Endothelial cell of umbilical vein (primary cell): ENCODE results near the gene OR5K2. TPM values are rescaled to one million over a fixed set of nuclear protein-coding genes. Genes with fewer than 3 reads are reported as not detected.

Source experiments
- BruUV-seq: library from RNA; stranded (reverse); fragments of 400-500 nt; replicated peaks from 2 replicates; lab custom pipeline; 2021; lab: Mats Ljungman, UMichigan
- CTCF ChIA-PET: fragments of 300-600, 350-600 bp; sonication (Branson Sonifier 250); formaldehyde crosslinking; loops from one replicate; lab custom pipeline; 2021; ENCODE audit warnings: antibody characterized with exemption, inconsistent platforms; lab: Charles Lee
- POLR2A ChIA-PET: fragments of 300-600, 350-600 bp; sonication (Branson Sonifier 250); formaldehyde crosslinking; loops from one replicate; lab custom pipeline; 2021; ENCODE audit warnings: antibody characterized with exemption, inconsistent platforms; lab: Charles Lee
- DNase-seq: peaks from one replicate; pipeline ENCODE4 v3.0.0-alpha.2; 2011; ENCODE audit warnings: low read depth, low spot score
- FAIRE-seq: peaks from 2 replicates; lab custom pipeline; 2011; peaks lifted over from hg19 to GRCh38; lab: Jason Lieb, UNC
- H2AFZ ChIP-seq: 2 replicates; pipeline ENCODE4 v1.6.0; 2012; ENCODE audit warnings: low read depth, low read length, control low read depth, inconsistent platforms
- H3K27ac ChIP-seq: 2 replicates; pipeline ENCODE4 v1.5.1; 2011; ENCODE audit warnings: low read depth, mild to moderate bottlenecking, control low read depth, low read length, moderate library complexity; ENCODE audit not compliant: insufficient read depth
- H3K27me3 ChIP-seq, 2 experiments: 2 replicates each; pipeline versions ENCODE4 v1.6.0 to v1.6.1; 2011; ENCODE audit warnings: low read length in 2 of 2, mixed read lengths in 1 of 2; ENCODE audit not compliant: control insufficient read depth in 2 of 2, insufficient read depth in 2 of 2
- H3K36me3 ChIP-seq, 2 experiments: 2 replicates in 1 of 2; 3 replicates in 1 of 2; pipeline ENCODE4 v1.5.1; 2011; ENCODE audit warnings: low read length in 2 of 2, mild to moderate bottlenecking in 1 of 2, moderate library complexity in 1 of 2; ENCODE audit not compliant: control insufficient read depth in 2 of 2, insufficient read depth in 2 of 2; ENCODE audit errors: extremely low read depth in 1 of 2
- H3K4me1 ChIP-seq: 3 replicates; pipeline ENCODE4 v1.5.1; 2011; ENCODE audit warnings: mild to moderate bottlenecking, low read length; ENCODE audit not compliant: control insufficient read depth, insufficient read depth; ENCODE audit errors: extremely low read depth
- H3K4me2 ChIP-seq: 2 replicates; pipeline ENCODE4 v1.6.1; 2011; ENCODE audit warnings: low read length, control low read depth, mixed read lengths; ENCODE audit not compliant: insufficient read depth
- H3K4me3 ChIP-seq, 3 experiments: fragments of 200-600 bp in 1 of 3; sonication (generic), shearing (Covaris generic) in 1 of 3; replicated peaks in 1 of 3; 2 replicates each; pipeline ENCODE4 v1.5.1; 2011 to 2016; ENCODE audit warnings: control low read depth in 3 of 3, low read length in 3 of 3, mild to moderate bottlenecking in 2 of 3, inconsistent platforms in 1 of 3, low read depth in 1 of 3, moderate library complexity in 1 of 3; ENCODE audit not compliant: insufficient read depth in 1 of 3
- H3K79me2 ChIP-seq: 2 replicates; pipeline ENCODE4 v1.6.0; 2012; ENCODE audit warnings: low read length, inconsistent platforms; ENCODE audit not compliant: control insufficient read depth, insufficient read depth
- H3K9ac ChIP-seq: replicated peaks from 2 replicates; pipeline ENCODE3; 2011; ENCODE audit warnings: low read length, control low read depth; ENCODE audit not compliant: insufficient read depth; ENCODE audit errors: extremely low read depth
- H3K9me1 ChIP-seq: replicated peaks from 3 replicates; pipeline ENCODE4 v1.6.0; 2011; ENCODE audit warnings: mild to moderate bottlenecking, low read length; ENCODE audit not compliant: control insufficient read depth, insufficient read depth; ENCODE audit errors: extremely low read depth
- H3K9me3 ChIP-seq: replicated peaks from 2 replicates; pipeline ENCODE4 v1.5.1; 2012; ENCODE audit warnings: low read length, inconsistent platforms; ENCODE audit not compliant: control insufficient read depth, insufficient read depth
- H4K20me1 ChIP-seq: replicated peaks from 2 replicates; pipeline ENCODE3; 2011; ENCODE audit warnings: mild to moderate bottlenecking, low read length; ENCODE audit not compliant: control insufficient read depth, insufficient read depth; ENCODE audit errors: extremely low read depth
- CTCF ChIP-seq, 2 donors: IDR thresholded peaks; 1 replicate in 1 of 2; 2 replicates in 1 of 2; pipeline ENCODE4 v1.5.1; 2011; ENCODE audit warnings: low read length in 2 of 2, mild to moderate bottlenecking in 2 of 2, moderate library complexity in 2 of 2, control low read depth in 1 of 2, inconsistent platforms in 1 of 2, low read depth in 1 of 2; ENCODE audit not compliant: insufficient read depth in 1 of 2; ENCODE audit errors: extremely low read depth in 1 of 2
- EZH2 ChIP-seq: IDR thresholded peaks from 2 replicates; pipeline ENCODE4 v1.6.1; 2012; ENCODE audit warnings: borderline replicate concordance, low read depth, mild to moderate bottlenecking, moderate library complexity, low read length, inconsistent platforms; ENCODE audit not compliant: severe bottlenecking
- FOS ChIP-seq: IDR thresholded peaks from 2 replicates; pipeline ENCODE4 v1.6.1; 2011; ENCODE audit warnings: mild to moderate bottlenecking, low read length, moderate library complexity, borderline replicate concordance; ENCODE audit not compliant: insufficient read depth
- GATA2 ChIP-seq: IDR thresholded peaks from 2 replicates; pipeline ENCODE4 v1.7.0; 2011; ENCODE audit warnings: low read depth, mild to moderate bottlenecking, moderate library complexity, mixed read lengths, low read length; ENCODE audit not compliant: insufficient read length, insufficient read depth
- MYC ChIP-seq: IDR thresholded peaks from one replicate; pipeline ENCODE4 v1.6.1; 2011; ENCODE audit warnings: mild to moderate bottlenecking, low read depth, low read length
- POLR2AphosphoS5 ChIP-seq: IDR thresholded peaks from 2 replicates; pipeline ENCODE4 v1.6.1; 2012; ENCODE audit warnings: low read depth, mild to moderate bottlenecking, control low read depth, low read length, moderate library complexity; ENCODE audit not compliant: insufficient read depth
- dilution Hi-C: fragments of 300-500 bp; cut with MboI; formaldehyde crosslinking; loops from one replicate; pipeline ENCODE4 v1.15.0; 2019; ENCODE audit warnings: low sequenced_read_pairs; ENCODE audit not compliant: extremely low pct_ligation_motif_present
- intact Hi-C: fragments of 100-400 bp; cut with micrococcal nuclease; formaldehyde crosslinking; loops from one replicate; pipeline ENCODE4 v1.10.0; 2022
- polyA plus RNA-seq, 4 experiments: library from polyadenylated mRNA; depleted of rRNA in 3 of 4; stranded (reverse) in 3 of 4; unstranded in 1 of 4; fragments of >200 nt; gene quantifications; 2 replicates each; pipeline versions ENCODE4 v1.2.1 to v1.2.3, GENCODE V29; 2011 to 2012; ENCODE audit warnings: missing spikeins in 1 of 4
- total RNA-seq: library from RNA; stranded (reverse); gene quantifications from 2 replicates; pipeline ENCODE4 v1.2.3, GENCODE V29; 2021

The OR5K2 gene
- total and polyA plus RNA-seq, 2 donors (not counting 3 experiments of a cell fraction or from before 2014, with no cell fraction given), result not detected

GRCh38 chr3:98483626-98484025, 13.9 kb upstream of the OR5K2 start:
- no peak for DNase-seq
- Histone ChIP-seq H3K4me2 (no peak overlapping the region), H3K4me1 (no peaks in the 10 kb centered on the region)

More at GRCh38 chr3:98483626-98484025, 13.9 kb upstream of the OR5K2 start:
- Histone ChIP-seq H3K9ac (no peak overlapping the region), H3K27ac (no peak overlapping the region), H3K27me3 (no peaks in the 10 kb centered on the region), H4K20me1 (no peaks in the 10 kb centered on the region), H3K36me3 (no peaks in the 10 kb centered on the region), H3K9me1 (no peaks in the 10 kb centered on the region), H3K9me3 (no peaks in the 10 kb centered on the region), H3K79me2 (no peaks in the 10 kb centered on the region), H3K4me3 (no peak overlapping the region), H2AFZ (no peak overlapping the region)
- intact Hi-C loops, result no loop called here
- POLR2A ChIA-PET, result no interaction called here
- FAIRE-seq, result no peak
- dilution Hi-C loops, result no loop called here
- no TSS peak for BruUV-seq
- TF ChIP-seq MYC (no peak), FOS (no peak), EZH2 (no peak), POLR2AphosphoS5 (no peak), CTCF (IDR thresholded peaks at IDR 0.05; ENCODE audit: extremely low read depth in 1 of 2, insufficient read depth in 1 of 2, low read depth in 1 of 2, low read length in 2 of 2) (no peak), GATA2 (no peak)
- CTCF ChIA-PET, result no interaction called here
